Effector CD8-positive, alpha-beta T cell (primary cell): Measurements from ENCODE around the gene CDH8.
"Not testable (repeated sequence)": the region's sequence is repeated elsewhere in the genome, so short reads cannot be mapped to it uniquely, and the experiment has no call there.

Experiments
- DNase-seq: peaks from one replicate; lab custom pipeline; 2025; lab: John Stamatoyannopoulos, UW

The CDH8 gene

DNA sequence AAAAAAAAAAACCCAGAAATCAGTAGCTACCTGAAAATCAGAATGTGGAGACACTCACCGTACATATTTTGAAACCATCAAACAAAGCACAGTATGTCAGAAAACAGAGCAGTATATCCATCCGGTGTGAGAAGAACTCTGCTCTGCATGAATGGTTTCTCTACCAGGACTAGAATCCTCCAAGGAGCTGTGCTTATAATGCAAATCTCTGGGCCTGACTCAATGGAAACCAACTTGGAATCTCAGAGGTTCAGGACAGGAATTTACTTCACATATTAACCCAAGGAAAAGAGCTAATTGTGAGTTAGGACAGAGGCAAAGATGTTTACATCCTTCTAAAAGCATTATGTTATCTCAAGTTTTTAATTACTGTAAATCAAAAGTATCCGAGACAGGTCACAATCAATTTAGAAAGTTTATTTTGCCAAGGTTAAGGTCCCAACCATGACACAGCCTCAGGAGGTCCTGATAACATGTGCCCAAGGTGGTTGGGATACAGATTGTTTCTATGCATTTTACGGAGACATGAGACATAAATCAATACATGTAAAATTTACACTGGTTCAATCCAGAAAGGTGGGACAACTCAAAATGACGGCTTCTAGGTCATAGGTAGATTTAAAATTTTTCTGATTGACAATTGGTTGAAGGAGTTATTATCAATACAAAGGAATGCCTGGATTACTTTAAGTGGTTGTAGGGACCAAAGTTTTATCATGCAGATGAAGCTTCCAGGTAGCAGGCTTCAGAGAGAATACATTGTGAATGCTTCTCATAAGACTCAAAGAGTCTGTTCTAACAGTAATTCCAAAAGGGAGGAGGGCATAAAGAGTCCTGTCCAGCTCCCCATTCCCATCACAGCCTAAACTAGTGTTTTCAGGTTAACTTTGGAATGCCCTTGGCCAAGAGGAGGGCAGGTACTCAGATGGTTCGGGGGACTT lies 164.1 kb downstream of the CDH8 start:
- DNase-seq: no peak

DNA sequence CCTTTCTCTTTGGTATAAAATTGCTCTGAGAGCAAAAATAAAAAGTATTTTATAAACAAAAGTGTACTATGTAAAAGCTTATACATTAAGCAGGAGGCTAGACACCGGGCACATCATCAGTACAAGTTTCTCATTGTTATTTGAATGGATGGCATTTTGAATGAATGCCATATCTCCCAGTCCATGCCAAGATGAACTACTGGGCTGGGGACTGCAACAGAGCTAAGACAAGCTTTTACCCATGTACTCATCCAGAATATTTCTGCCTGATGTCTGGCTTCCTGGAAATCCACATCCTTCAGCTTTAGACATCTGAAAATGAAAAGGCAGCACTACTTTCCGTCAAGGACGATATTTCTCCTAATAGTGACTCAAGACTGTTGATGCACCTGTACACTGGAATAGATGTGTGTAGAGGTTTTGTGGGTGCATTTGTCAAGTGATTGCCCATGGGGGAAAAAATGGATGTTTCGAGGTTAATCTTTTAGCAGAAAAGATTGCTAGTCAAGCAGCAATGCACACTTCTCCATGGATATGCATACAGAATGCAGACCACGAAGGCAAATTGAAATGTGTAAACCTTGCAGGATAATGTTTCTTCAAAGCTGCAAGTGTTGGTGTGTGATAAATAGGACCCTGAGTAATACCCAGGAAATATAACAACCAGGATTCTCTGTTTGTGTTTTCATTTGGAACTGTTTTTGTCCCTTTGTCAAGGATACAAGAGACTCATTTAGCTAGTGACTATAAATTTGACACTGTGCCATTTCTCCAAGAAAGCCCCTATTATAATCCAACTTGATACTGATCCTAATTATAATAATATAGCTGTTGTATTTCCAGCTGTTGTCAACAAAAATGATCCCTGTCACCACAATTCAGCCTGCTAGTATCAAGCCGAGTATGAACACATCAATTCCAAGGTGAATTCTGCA lies 173.8 kb downstream of the CDH8 start:
- DNase-seq: no peak

DNA sequence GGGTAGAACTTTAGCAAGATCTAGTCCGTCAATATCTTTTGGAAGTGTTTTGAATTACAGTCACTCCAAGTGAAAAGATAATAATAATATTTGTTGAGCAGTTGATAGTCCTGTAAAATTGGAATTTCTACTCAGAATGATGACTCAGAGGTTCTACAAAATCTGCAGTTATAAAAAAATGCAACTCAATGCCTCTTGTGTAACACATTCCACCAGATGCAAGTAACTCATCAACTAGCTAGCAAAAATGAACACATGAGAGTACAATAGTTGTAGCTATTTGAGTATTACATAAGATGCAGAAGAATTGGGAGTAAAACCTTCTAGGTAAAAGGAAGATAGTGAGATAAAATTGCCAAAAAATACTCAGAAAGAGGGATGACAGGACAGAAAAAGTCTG lies 177.2 kb downstream of the CDH8 start:
- no peak for DNase-seq

DNA sequence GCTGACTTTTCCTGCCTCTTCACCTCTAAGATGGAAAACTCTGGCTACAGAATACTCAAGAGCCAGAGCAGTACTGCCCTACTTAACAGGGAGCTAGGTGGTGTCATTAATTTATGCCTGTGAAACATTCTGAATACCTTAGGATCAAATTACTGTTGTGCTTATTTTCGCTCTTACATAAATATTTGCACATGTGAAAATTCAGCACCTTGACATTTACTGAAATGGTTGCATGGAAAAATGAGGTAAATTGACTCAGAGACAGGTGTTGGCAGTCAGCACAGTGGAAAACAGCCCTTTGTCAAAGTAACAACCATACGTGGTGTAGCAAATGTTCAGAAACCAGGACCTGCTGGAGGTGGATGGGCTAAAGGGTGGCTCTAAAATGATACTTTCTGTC lies 193.6 kb downstream of the CDH8 start:
- no peak for DNase-seq

DNA sequence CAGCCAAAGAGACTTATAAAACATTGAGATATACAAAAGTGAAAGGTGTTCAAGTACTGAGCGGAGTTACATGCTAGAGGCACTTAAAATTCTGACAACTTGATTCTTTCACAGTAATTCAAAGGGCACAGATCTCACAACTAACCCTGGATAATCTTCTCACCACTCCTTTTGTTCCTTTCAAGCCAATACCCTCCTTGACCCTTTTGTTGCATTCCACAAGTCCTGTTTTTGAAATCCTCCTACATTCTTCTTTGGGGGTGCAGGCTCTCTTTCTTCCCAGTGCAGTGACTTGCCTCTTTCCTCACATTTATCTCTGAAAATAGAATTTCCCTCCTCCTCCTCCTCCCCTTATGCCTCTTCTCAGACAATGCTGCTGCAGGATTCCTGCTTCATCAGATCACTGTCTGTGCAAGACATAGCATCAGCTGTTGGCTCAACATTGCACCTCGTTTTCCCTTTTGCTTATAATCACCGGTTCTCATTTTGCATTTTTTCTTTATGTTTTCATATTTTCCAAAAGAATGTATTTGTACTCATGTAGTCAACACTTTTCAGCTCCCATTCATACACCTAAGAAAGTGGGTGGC lies 199.3 kb downstream of the CDH8 start:
- DNase-seq: no peak

DNA sequence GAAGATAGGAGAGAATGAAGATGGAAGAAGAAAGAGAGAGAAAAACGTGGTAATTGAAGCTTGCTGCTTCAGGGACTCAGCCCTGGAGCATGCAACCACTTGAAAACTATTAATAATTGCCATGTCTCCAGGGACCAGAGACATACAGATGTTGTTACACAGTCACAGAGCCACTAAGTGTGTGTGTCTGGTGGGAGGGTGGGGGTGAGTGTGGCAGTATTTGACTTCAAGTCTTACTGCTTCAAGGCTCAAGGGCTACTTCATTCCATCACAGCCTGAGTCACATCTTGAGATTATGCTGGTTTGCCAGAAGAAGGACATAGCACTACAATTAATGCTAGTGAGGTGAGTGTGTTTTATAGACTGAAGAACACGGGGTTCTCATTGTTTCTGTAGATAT lies 202.2 kb downstream of the CDH8 start:
- no peak for DNase-seq

DNA sequence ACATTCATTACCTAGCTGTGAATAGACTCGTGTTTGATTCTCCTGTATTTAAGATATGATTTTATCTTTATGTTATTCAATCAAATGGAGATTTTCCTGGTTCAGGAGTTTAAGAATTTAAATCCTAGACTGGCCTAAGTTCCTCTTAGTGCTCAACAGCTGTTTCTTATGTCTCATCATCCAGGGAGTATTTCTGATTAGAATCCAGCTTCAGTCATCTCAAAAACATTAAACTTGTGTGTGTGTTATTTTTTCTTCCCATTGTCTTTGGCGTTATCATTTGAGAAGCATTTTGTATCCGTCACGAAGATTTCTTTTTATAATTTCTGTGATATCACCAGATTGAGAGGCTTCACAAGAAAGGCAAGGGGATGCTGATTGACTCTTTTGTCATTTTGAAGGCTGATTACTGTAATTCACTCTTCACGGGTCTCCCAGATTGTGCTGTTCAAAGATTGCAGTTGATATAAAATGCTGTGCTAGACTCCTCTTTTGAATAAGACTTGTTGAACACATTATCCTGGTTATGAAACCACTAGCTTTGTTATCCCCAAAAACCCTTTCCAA lies 204.8 kb downstream of the CDH8 start:
- no peak for DNase-seq

DNA sequence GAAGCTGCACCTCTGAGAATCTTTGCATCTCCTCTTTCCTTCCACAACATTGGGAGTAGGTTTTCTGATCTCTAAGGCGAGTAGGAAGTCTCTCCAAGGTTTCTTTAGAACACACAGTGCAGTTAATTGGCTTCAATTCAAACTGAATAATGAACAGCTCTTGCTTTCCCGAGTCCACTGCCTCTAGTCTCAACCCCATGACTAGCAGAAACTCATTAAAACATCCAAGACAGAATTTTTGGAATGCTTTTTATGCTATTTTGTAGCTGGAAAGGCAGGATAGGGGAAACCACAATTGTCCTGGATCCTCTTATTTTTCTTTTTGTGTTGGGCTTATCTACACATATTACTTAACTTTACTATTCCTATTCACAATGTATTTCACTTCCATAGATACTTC lies 206.6 kb downstream of the CDH8 start:
- DNase-seq: no peak

DNA sequence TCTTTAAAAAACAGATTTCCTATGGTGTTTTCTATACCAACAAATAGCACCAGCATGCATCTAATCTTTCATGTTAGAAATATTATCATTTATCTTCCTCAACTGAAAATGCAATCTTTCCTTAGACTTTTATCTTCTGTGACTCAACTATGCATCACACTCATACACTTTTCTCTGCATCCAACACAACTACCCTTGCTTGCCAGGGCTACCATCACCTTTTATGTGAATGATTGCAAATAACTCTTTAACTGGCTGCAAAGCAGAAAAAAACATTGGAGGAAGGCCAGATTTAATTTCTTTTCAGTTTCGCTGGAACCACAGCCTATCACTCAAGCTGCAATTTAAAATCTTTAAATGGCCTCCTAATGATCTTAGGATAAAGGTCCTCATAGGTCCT lies 212.9 kb downstream of the CDH8 start:
- DNase-seq: no peak

DNA sequence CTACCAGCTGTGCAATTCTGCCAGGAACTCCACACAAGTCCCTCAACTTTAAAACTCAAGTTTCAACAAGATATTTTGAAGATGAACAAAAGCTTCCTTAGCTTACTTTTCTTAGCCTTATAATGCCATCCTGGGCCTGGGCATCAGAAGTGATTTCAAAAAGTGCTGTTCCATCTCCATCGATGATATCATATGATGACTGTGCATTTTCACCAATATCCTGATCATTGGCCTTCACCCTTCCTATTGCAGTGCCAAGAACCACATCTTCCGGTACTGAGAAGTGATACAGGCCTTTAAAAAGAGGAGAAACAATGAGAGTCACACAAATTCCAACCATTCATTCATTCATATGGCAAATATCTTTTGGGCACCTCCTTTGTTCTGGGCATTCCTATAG lies 215.4 kb downstream of the CDH8 start:
- DNase-seq: no peak

DNA sequence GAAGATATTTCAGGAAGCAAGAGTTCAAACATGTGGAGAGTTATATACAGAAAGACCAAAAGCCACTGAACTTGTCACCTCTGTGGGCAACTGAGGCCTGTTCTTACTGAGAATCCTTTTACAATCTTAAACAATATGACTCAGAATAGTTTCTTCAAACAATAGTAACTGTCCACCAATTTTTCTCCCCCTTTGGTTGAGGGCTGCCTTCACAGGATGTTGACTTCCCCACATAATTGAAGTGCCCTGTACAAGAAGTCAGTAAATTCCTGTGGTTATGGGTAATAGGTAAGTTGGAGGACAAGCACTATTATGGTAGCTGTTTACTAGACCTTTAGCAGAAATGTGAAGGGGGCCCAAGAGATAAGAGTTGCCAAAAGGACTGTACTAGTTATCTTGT lies 215.8 kb downstream of the CDH8 start:
- no peak for DNase-seq

DNA sequence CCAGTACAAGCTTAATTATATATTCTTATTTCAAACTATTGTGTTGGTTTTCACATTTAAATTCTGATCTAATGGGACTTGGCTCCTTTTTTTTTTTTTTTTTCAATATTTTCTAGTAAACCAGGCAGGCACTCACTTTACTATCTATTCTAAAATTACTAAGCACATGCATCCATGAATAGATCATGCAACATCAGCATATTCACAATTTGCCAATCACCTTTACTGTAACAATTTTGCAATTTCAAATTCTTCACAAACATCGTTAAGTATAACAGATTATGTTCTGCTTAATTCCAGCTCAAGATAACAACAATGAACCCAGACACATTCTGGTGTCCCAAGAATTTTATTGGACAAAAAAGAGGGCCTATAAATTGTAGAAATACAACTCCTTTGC lies 217.4 kb downstream of the CDH8 start:
- DNase-seq: no peak

DNA sequence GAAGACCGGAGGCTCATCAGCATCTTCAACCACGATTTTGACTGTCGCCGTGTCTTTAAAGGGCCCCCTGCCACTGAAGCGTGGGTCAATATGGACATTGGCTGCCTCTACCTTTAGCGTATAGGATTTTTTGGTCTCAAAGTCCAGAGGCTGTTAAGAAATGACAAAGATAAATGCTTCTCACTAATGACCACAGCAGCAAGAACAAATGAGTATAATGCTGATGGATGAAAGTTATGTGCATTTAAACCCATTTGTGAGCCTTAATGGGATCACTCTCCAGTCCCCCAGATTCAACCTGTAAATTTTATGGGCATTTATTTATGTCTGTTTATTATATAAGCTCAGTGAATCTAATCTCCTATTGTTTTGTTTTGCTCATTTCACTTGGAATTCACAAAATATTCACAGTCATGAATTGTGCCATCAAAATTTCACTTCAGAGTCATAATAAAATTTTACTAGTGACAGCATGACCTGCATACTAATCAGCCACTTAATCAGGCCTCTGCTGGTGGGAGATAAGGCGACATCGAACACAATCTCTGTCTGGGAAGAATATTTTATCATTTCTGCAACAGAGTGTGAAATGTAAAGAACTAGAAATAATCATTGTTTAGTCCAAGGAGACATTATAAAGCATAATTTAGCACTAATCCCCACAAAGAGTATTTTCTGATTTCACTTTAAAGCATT lies 218.5 kb downstream of the CDH8 start:
- DNase-seq: no peak

DNA sequence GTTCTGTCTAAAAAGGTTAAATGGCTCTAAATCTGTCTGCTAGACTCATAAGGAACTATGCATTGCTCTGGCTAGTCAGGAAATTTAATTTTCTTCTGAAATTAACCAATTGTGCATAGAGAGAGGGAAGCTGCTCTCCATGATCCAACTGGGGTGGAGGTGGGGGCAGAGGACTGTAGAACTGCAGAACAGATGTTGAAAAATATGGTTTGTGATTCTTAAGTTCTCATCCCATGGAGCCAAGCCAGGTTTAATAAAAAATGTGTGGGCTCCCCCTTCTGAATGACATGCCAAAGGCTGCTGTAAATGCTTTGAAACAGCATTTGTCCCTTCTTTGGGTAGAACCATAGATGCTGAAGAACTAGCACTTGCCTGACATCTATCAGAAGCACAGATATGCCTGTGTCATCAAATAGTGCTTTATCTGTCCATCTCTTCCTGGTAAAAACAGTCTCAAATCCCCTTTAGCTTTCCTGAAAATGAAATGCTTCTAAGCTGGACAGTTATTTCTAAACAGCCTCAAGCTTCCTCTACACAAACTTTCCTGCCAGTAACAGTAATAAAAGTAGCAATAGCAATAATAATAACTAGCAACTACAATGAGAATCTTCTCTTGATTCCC lies 221.4 kb downstream of the CDH8 start:
- DNase-seq: no peak

DNA sequence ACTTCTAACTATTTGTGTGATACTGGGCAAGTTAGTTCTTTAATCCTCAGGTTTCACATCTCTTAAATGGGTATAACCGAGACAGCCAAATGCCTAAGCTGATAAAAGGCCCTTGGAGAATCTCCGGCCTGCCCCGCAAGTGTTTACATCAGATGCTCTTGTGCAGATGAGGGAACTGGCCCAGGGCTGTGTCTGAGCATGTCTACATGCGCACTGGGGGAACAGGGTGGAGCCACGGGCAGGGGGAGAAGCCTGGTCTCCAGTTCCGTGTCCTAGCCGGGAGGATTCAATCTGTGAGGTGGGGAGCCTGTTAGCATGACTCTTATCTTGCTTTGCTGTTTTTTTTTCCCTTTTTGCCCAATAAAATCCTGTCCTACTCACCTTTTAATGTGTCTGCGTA lies 222.9 kb downstream of the CDH8 start:
- no peak for DNase-seq

DNA sequence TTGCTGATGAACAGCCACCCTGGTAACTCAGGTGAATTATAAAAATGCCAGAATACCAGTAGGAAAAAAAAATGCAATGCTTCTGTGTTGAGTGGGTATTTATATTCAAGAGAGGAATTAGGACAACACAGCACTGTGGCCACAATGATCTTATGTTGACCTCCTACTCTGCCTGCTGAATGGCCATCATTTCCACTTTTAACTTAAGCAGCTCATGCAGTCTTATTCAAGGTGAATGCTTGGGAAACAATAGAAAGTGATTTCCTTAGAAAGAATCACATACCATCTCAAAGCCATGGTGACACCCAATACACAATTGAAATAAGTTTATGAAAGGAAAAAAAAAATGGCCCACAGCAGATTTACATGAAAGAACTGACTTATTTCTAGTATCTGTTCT lies 224.0 kb downstream of the CDH8 start:
- DNase-seq: no peak

DNA sequence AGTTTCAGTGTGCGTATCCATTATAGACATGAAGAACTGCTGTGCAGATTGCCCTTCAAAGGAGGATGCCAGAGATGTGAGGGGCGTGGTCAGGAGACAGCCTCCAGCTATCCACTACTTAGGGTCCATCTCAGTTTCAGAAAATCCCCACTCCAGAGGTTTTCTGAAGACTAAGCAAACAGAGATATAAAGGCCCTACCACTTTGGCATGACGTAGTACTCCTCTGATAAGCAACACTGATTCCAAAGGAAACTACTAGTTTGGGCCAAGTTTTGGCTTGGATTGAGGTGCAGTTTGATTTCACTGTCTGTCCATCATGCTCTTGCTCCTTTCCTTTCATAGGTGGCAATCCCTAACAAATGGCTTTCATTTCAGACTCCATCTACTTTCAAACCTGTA lies 228.7 kb downstream of the CDH8 start:
- DNase-seq: no peak

DNA sequence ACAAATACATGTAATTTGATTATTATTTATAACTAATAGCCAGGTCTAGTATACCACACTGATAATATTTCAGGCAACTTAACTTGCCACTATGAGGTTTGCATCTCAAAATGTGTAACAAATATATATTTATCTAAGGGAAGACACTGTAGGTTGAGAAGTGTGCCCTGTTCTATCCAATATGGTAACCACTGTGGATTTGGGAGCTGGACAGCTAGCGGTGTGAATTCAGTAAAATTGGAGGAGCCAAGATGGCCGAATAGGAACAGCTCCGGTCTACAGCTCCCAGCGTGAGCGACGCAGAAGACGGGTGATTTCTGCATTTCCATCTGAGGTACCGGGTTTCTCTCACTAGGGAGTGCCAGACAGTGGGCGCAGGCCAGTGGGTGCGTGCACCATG lies 235.0 kb downstream of the CDH8 start:
- not testable (repeated sequence) for DNase-seq

DNA sequence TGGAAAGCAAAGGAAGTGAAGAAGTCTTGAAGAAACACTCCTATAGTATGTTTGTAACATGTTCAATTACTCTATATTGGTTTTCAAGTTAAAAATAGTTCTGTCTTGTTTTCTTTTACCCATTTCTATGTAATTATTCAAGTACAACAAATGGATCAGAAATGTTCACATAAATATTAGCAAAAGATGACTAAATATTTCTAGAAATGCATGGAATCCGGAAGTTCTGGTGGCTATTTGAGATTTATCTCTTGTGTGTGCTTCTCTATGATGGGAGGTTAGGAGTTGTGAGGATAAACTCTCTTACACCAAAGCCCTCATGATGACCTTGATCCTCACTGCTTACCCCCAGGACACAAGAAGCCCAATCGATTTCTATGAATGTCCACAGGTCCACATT lies 237.5 kb downstream of the CDH8 start:
- DNase-seq: no peak

DNA sequence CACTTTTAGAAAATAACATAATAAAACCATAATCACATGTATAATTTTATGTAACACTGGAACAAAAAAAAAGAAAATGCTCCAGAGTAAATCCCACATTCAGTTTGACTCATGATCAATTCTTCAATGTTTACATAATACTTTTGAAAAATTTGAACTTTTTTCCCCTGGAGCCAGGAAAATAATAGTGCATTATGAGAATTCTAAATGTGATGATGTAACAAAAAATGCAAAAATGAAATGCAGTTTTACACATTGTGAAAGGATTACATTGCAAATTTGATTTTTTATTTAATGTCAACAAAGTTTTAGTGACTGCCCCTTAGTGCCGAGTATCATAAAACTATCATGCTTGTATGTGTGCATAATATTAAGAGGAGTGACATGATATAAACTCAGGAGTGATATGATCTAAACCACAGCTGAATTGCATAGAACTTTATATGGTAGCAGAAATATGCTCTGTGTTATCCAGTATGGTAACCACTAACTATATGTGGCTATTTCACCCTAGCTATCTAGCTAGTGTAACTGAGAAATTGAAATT lies 238.2 kb downstream of the CDH8 start:
- no peak for DNase-seq

DNA sequence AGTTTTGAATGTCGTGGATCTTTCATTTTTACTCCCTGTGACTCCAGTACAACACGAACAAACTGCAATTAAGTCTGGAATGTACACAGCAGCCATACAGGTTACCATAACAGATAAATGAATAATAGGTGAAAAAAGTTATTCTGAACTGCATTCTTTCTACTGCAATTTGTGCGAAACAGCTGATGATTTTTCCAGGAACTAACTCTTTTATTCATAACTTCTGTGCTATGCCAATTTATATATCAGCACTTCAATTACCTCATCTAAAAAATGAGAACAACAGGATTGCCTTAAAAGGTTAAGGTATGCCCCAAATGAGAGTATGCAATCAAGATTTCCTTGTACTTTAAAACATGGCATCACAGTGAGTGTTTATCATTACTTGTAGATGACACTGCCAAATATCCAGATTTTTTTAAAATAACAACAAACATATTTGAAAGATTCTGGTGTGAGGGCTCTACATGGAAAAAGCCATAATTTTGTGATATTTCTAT lies 238.9 kb downstream of the CDH8 start:
- no peak for DNase-seq
